ENCODE results near the gene CHRNB4.
"Not testable (repeated sequence)": the region's sequence is repeated elsewhere in the genome, so short reads cannot be mapped to it uniquely, and the experiment has no call there.

CHRNB4 gene

DNA sequence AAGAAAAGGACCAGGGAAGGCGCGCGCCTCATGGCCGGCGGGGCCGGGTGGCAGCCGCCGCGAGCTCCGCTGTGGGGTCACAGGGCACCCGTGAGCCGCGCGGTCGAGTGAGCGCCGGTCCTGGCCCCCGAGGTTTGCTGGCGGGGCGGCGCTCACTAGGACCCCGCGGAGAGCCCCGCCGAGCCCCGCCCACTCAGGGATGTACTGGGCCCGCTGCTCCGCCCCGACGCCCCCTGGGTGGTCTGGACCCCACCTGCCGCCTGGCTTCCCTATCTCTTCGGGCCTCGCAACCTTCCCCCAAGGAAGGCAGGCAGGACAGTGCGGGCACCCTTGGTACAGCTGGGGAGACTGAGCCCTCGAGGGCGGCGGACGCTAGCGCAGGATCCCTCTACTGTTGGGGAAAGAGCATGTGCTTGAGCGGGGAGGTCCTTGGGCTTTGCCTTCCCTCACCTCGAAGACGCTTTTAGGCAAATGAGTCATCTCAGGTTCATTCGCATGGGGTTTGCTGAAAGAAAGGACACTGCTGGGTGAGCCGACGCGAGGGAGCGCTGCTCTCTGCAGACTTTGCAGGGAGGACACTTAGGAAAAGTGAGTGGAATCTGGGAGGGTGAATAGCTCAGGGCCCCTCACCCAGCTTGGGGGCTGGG lies at the start of gene CHRNB4:
CHRNB4 (minus strand) TSS at position 109 of the 647 bp plus-strand sequence; CDS start at position 32, 77 bp downstream.
- H3K27ac ChIP-seq (ENCODE audit: low read length), result no peak within 1 kb of the TSS
- H3K36me3 ChIP-seq (ENCODE audit: control insufficient read depth, low read depth, low read length), result no peaks in the 10 kb centered on the region
- peaks cover 21% of the 10 kb centered on the region for H3K27me3 ChIP-seq (ENCODE audit: control insufficient read depth, insufficient read depth, low read length)
- H3K9me3 ChIP-seq (ENCODE audit: control insufficient read depth, low read depth, low read length), result no peaks in the 10 kb centered on the region
- peak within 1 kb of the TSS; percentile 64 for H3K4me3 ChIP-seq (ENCODE audit: low read length)
- peaks cover 7% of the 10 kb centered on the region for H3K4me1 ChIP-seq (ENCODE audit: control insufficient read depth, low read depth, low read length)
- H3K9ac ChIP-seq (ENCODE audit: low read length), result peak within 1 kb of the TSS; percentile 45

DNA sequence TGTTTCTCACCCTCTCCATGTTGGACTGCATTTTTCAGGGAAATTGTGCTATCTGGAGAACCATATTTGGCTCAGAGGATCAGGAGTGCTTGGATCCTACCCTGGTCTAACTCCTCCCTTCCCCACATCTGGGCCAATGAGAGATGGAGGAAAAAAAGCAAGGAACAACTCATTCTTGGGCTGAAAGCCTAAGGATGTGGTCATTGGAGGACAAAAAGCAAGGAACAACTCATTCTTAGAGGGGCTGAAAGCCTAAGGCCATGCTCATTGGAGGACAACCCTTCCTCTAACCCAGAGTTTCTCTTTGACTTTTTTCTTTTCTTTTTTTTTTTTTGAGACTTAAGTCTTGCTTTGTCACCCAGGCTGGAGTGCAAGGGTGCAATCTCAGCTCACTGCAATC lies 48.6 kb upstream of the CHRNB4 start:
- Histone ChIP-seq H3K9me3 (ENCODE audit: control insufficient read depth, low read depth, low read length) (no peaks in the 10 kb centered on the region), H3K4me1 (ENCODE audit: control insufficient read depth, low read depth, low read length) (peaks cover 23% of the 10 kb centered on the region), H3K36me3 (ENCODE audit: control insufficient read depth, low read depth, low read length) (no peaks in the 10 kb centered on the region), H3K9ac (ENCODE audit: low read length) (no peak overlapping the region), H3K4me3 (ENCODE audit: low read length) (no peak overlapping the region), H3K27ac (ENCODE audit: low read length) (no peak overlapping the region), H3K27me3 (ENCODE audit: control insufficient read depth, insufficient read depth, low read length) (no peaks in the 10 kb centered on the region)

- no peak overlapping the region for H3K9ac ChIP-seq (ENCODE audit: low read length)
- H3K4me3 ChIP-seq (ENCODE audit: low read length), result no peak overlapping the region
- H3K27ac ChIP-seq (ENCODE audit: low read length), result no peak overlapping the region
- no peaks in the 10 kb centered on the region for H3K36me3 ChIP-seq (ENCODE audit: control insufficient read depth, low read depth, low read length)
- H3K9me3 ChIP-seq (ENCODE audit: control insufficient read depth, low read depth, low read length), result no peaks in the 10 kb centered on the region
- peaks cover 25% of the 10 kb centered on the region for H3K4me1 ChIP-seq (ENCODE audit: control insufficient read depth, low read depth, low read length)
- no peaks in the 10 kb centered on the region for H3K27me3 ChIP-seq (ENCODE audit: control insufficient read depth, insufficient read depth, low read length)
Observed at GRCh38 chr15:78685925-78686324, 44.9 kb upstream of the CHRNB4 start.

DNA sequence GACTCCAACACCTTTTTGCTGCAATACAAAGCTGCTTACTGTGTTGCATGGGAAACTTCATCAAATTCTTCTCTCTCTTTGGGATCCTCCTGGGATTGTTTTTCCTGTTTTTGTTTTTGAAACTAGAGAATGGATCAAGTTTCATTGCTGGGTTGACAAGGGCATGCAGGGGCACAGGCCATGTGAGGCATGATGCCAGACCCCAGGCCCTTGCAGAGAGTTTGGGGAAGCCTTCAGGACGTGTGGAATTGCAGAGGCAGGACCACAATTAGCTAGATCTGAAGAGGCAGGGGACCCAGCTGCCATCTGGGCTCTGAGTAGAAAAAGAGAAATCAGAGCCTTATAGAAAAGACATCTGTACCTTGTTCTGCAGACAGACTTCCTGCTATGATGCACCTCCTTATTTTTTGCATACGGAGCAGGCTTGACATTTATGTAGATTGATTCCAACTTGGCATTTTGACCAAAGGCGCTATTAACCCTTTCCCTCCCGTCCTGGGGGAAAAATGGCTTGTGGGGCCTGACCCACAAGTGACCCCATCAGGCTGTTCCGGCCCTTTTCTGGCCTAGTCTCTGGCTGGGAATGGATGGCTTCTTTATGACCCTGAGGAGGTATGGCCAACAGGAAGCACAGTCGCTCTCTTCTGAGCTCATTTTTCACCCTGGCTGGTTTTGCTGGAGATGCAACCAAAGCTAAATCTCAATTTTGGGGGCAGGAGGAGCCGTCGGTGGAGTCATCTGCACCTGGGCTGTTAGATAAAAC lies 44.3 kb upstream of the CHRNB4 start:
- no peak overlapping the region for H3K27ac ChIP-seq (ENCODE audit: low read length)
- peaks cover 27% of the 10 kb centered on the region for H3K4me1 ChIP-seq (ENCODE audit: control insufficient read depth, low read depth, low read length)
- H3K4me3 ChIP-seq (ENCODE audit: low read length), result no peak overlapping the region
- no peaks in the 10 kb centered on the region for H3K27me3 ChIP-seq (ENCODE audit: control insufficient read depth, insufficient read depth, low read length)
- no peaks in the 10 kb centered on the region for H3K9me3 ChIP-seq (ENCODE audit: control insufficient read depth, low read depth, low read length)
- H3K9ac ChIP-seq (ENCODE audit: low read length), result no peak overlapping the region
- H3K36me3 ChIP-seq (ENCODE audit: control insufficient read depth, low read depth, low read length), result no peaks in the 10 kb centered on the region

DNA sequence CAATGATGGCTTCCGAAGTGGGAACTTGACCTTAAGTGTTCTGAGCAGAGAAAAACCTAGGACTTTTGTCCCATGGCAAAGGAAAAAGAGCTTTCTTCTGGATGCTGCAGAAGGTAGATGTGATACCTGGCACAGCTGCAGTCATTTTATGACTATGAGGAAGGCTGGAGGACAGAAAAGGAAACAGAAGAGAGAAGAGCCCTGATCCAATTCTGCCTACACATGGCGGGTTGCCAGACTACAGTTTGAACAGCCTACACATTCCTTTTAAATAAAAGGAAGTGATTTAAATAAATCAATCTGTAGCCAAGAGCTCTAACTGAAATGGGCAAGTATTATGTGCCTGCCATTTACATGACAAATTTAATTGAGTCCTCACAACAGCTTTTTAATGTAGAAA lies 43.6 kb upstream of the CHRNB4 start:
- Histone ChIP-seq H3K27ac (ENCODE audit: low read length) (no peak overlapping the region), H3K9ac (ENCODE audit: low read length) (no peak overlapping the region), H3K27me3 (ENCODE audit: control insufficient read depth, insufficient read depth, low read length) (no peaks in the 10 kb centered on the region), H3K4me1 (ENCODE audit: control insufficient read depth, low read depth, low read length) (peaks cover 27% of the 10 kb centered on the region), H3K36me3 (ENCODE audit: control insufficient read depth, low read depth, low read length) (no peaks in the 10 kb centered on the region), H3K9me3 (ENCODE audit: control insufficient read depth, low read depth, low read length) (no peaks in the 10 kb centered on the region), H3K4me3 (ENCODE audit: low read length) (no peak overlapping the region)

GRCh38 chr15:78683599-78683998 lies 42.6 kb upstream of the CHRNB4 start:
- H3K4me1 ChIP-seq (ENCODE audit: control insufficient read depth, low read depth, low read length), result peaks cover 27% of the 10 kb centered on the region
- not testable (repeated sequence) for H3K36me3 ChIP-seq (ENCODE audit: control insufficient read depth, low read depth, low read length); H3K9me3 ChIP-seq (ENCODE audit: control insufficient read depth, low read depth, low read length); H3K4me3 ChIP-seq (ENCODE audit: low read length); H3K27ac ChIP-seq (ENCODE audit: low read length); H3K9ac ChIP-seq (ENCODE audit: low read length); H3K27me3 ChIP-seq (ENCODE audit: control insufficient read depth, insufficient read depth, low read length)

- H3K9ac ChIP-seq (ENCODE audit: low read length), result no peak overlapping the region
- peaks cover 27% of the 10 kb centered on the region for H3K4me1 ChIP-seq (ENCODE audit: control insufficient read depth, low read depth, low read length)
- H3K27me3 ChIP-seq (ENCODE audit: control insufficient read depth, insufficient read depth, low read length), result no peaks in the 10 kb centered on the region
- H3K9me3 ChIP-seq (ENCODE audit: control insufficient read depth, low read depth, low read length), result no peaks in the 10 kb centered on the region
- no peak overlapping the region for H3K4me3 ChIP-seq (ENCODE audit: low read length)
- H3K36me3 ChIP-seq (ENCODE audit: control insufficient read depth, low read depth, low read length), result no peaks in the 10 kb centered on the region
- H3K27ac ChIP-seq (ENCODE audit: low read length), result no peak overlapping the region
Observed at GRCh38 chr15:78682693-78683410, 41.8 kb upstream of the CHRNB4 start.

DNA sequence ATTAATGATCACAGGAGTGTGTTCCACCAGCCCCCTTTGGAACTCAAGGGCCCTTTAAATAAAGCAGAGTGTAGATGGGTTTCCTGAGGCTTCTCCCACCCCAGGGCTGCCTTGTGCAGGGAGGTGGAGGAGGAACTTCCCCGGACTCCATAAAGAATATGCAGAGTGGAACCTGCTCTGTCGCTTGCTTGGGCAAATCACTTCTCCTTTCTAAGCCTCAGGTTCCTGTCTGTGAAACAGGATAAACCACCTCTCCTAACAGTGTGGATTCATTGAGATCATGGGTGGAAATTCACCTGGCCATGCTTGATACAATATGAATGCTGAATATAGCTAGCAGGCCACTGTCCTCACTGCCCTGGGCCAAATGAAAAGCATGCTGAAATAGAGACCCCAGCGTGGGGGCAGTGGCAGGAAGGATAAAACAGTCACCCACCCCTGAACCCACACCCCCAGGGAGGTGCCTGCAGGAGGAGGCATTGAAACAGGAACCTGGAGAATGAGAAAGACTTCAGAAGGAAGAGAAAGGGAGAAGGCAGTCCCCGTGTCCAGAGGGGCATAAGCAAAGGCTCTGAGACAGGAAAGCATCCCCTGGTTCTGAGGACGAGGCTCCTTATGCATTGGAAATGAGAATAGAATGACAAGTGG lies 41.1 kb upstream of the CHRNB4 start:
- Histone ChIP-seq H3K9ac (ENCODE audit: low read length) (no peak overlapping the region), H3K36me3 (ENCODE audit: control insufficient read depth, low read depth, low read length) (no peaks in the 10 kb centered on the region), H3K4me3 (ENCODE audit: low read length) (no peak overlapping the region), H3K9me3 (ENCODE audit: control insufficient read depth, low read depth, low read length) (no peaks in the 10 kb centered on the region), H3K4me1 (ENCODE audit: control insufficient read depth, low read depth, low read length) (peaks cover 31% of the 10 kb centered on the region), H3K27me3 (ENCODE audit: control insufficient read depth, insufficient read depth, low read length) (no peaks in the 10 kb centered on the region), H3K27ac (ENCODE audit: low read length) (no peak overlapping the region)

DNA sequence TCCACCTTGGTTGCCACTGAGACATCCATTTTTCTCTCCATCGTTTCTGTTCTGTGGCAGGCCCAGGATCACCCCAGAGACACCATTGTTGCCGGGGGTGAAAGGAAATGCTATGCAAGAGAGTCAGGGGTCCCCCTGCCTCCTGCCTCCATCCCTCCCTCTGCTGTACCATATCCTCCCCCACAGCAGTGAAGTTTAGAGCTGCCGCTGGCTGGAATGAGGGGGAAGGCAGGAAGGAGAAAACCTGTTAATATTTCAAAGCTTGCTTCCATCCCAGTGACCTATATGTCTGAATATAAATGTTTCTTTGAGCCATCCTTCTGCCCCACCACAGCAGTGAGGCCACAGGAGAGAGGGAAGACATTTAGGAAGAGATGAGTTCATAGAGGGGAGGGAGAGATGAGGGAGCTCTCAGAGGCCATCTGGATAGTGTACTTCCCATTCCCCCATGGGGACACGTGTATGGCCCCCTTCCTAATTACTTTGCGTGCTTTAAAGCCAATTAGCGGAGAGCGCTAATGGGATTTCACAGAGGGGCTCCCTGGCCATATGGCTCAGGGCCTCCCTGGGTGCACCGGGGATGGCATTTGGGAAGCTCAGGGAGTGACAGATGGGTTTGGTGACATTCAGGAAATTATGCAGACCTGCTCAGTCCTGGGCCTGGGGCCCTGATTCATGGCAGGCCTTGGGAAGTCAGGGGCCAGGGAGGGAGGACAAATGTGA lies 40.4 kb upstream of the CHRNB4 start:
- Histone ChIP-seq H3K4me3 (ENCODE audit: low read length) (no peak overlapping the region), H3K4me1 (ENCODE audit: control insufficient read depth, low read depth, low read length) (peaks cover 31% of the 10 kb centered on the region), H3K27ac (ENCODE audit: low read length) (no peak overlapping the region), H3K27me3 (ENCODE audit: control insufficient read depth, insufficient read depth, low read length) (no peaks in the 10 kb centered on the region), H3K9me3 (ENCODE audit: control insufficient read depth, low read depth, low read length) (no peaks in the 10 kb centered on the region), H3K36me3 (ENCODE audit: control insufficient read depth, low read depth, low read length) (no peaks in the 10 kb centered on the region), H3K9ac (ENCODE audit: low read length) (no peak overlapping the region)

- Histone ChIP-seq H3K36me3 (ENCODE audit: control insufficient read depth, low read depth, low read length) (no peaks in the 10 kb centered on the region), H3K4me3 (ENCODE audit: low read length) (no peak overlapping the region), H3K9me3 (ENCODE audit: control insufficient read depth, low read depth, low read length) (no peaks in the 10 kb centered on the region), H3K27ac (ENCODE audit: low read length) (no peak overlapping the region), H3K9ac (ENCODE audit: low read length) (no peak overlapping the region), H3K27me3 (ENCODE audit: control insufficient read depth, insufficient read depth, low read length) (no peaks in the 10 kb centered on the region), H3K4me1 (ENCODE audit: control insufficient read depth, low read depth, low read length) (peaks cover 26% of the 10 kb centered on the region)
Observed at GRCh38 chr15:78680431-78681075, 39.5 kb upstream of the CHRNB4 start.

Measured in iPS-18a (cell line).